T-cell (primary cell): Measurements from ENCODE around the gene EPHA6. TPM values are rescaled to one million over a fixed set of nuclear protein-coding genes. Genes with fewer than 3 reads are reported as not detected.
"Not testable (repeated sequence)": the region's sequence is repeated elsewhere in the genome, so short reads cannot be mapped to it uniquely, and the experiment has no call there.

Experiments used
- ATAC-seq, 4 experiments: fragments of 200-7000 bp in 3 of 4; fragments of 150-1000 bp in 1 of 4; cut with Tn5 transposase; replicated peaks in 1 of 4; 1 replicate in 3 of 4; 2 replicates in 1 of 4; pipeline ENCODE4 v1.10.0; 2021; ENCODE audit warnings: moderate library complexity in 3 of 4, mild to moderate bottlenecking in 2 of 4, moderate number of reproducible peaks in 1 of 4
- CTCF ChIA-PET, 2 donors: fragments of 300-600 bp; sonication (Branson Sonifier 250); formaldehyde crosslinking; loops; one replicate each; lab custom pipeline; 2022; ENCODE audit warnings: antibody characterized with exemption in 2 of 2; lab: Charles Lee
- POLR2A ChIA-PET, 2 donors: fragments of 300-600 bp; sonication (Branson Sonifier 250); formaldehyde crosslinking; loops; one replicate each; lab custom pipeline; 2022; ENCODE audit warnings: antibody characterized with exemption in 2 of 2; lab: Charles Lee
- DNase-seq, 35 experiments: peaks; one replicate each; pipeline versions ENCODE4 v3.0.0 to v3.0.0-alpha.2; 2013 to 2023
- H3K27ac ChIP-seq: one replicate; pipeline ENCODE4 v1.5.1; 2013; ENCODE audit warnings: low read length
- H3K27me3 ChIP-seq, 2 experiments: replicated peaks in 1 of 2; 1 replicate in 1 of 2; 2 replicates in 1 of 2; pipeline versions ENCODE4 v1.6.1 to v1.7.0; 2013; ENCODE audit warnings: low read length in 1 of 2, mixed read lengths in 1 of 2; ENCODE audit not compliant: control insufficient read depth in 2 of 2, insufficient read depth in 2 of 2; ENCODE audit errors: extremely low read depth in 1 of 2
- H3K36me3 ChIP-seq, 2 donors: 1 replicate in 1 of 2; 2 replicates in 1 of 2; pipeline versions ENCODE4 v1.6.1 to v1.7.0; 2013; ENCODE audit warnings: low read length in 1 of 2; ENCODE audit not compliant: control insufficient read depth in 2 of 2, insufficient read depth in 1 of 2; ENCODE audit errors: extremely low read depth in 1 of 2
- H3K4me1 ChIP-seq, 2 experiments: 1 replicate in 1 of 2; 2 replicates in 1 of 2; pipeline versions ENCODE4 v1.6.1 to v1.7.0; 2013; ENCODE audit warnings: low read length in 2 of 2, mixed read lengths in 1 of 2; ENCODE audit not compliant: insufficient read depth in 2 of 2, control insufficient read depth in 1 of 2; ENCODE audit errors: extremely low read depth in 1 of 2
- H3K4me3 ChIP-seq, 2 donors: 1 replicate in 1 of 2; 2 replicates in 1 of 2; pipeline versions ENCODE4 v1.5.1 to v1.7.0; 2013; ENCODE audit warnings: mild to moderate bottlenecking in 2 of 2, low read length in 1 of 2, moderate library complexity in 1 of 2; ENCODE audit not compliant: control insufficient read depth in 1 of 2; ENCODE audit errors: extremely low read depth in 1 of 2
- H3K9me3 ChIP-seq: 2 replicates; pipeline ENCODE4 v1.7.0; 2013
- H3K27ac Mint-ChIP-seq, 2 donors: one replicate each; pipeline ENCODE4 v1.8.0; 2020 to 2021; ENCODE audit warnings: mild to moderate bottlenecking in 2 of 2, mixed read lengths in 2 of 2
- H3K27me3 Mint-ChIP-seq, 2 donors: one replicate each; pipeline ENCODE4 v1.8.0; 2021 to 2022; ENCODE audit warnings: mixed read lengths in 2 of 2
- H3K36me3 Mint-ChIP-seq: one replicate; pipeline ENCODE4 v1.8.0; 2021; ENCODE audit warnings: mixed read lengths
- H3K4me1 Mint-ChIP-seq, 3 donors: one replicate each; pipeline ENCODE4 v1.8.0; 2020 to 2022; ENCODE audit warnings: mixed read lengths in 3 of 3, mild to moderate bottlenecking in 1 of 3
- H3K4me3 Mint-ChIP-seq, 3 donors: one replicate each; pipeline ENCODE4 v1.8.0; 2020 to 2022; ENCODE audit warnings: mild to moderate bottlenecking in 3 of 3, mixed read lengths in 3 of 3, moderate library complexity in 3 of 3
- H3K9me3 Mint-ChIP-seq, 3 donors: one replicate each; pipeline ENCODE4 v1.8.0; 2020 to 2022; ENCODE audit warnings: mixed read lengths in 3 of 3
- WGBS: methylation state at CpG from one replicate; pipeline ENCODE4 v1.1.5; 2013; ENCODE audit warnings: missing lambda C conversion rate; ENCODE audit not compliant: insufficient coverage; 5-methylcytosine and 5-hydroxymethylcytosine counted together
- total RNA-seq, 35 experiments: library from RNA in 6 of 35; stranded (reverse) in 6 of 35; fragments of 120-200 nt in 1 of 35; gene quantifications; one replicate each; pipeline versions ENCODE4 v1.2.1 to v1.2.4 and lab custom pipeline; 2013 to 2026

EPHA6 gene
- total RNA-seq, 5 donors from 2014 or later (not counting 1 experiment from before 2014, with no cell fraction given), result not detected

GRCh38 chr3:97504463-97504862 lies 690.1 kb downstream of the EPHA6 start:
- Histone ChIP-seq H3K27ac (no peak overlapping the region), H3K4me1 (no peaks in the 10 kb centered on the region), H3K4me3 (no peak overlapping the region), H3K36me3 (no peaks in the 10 kb centered on the region), H3K9me3 (no peaks in the 10 kb centered on the region), H3K27me3 (no peaks in the 10 kb centered on the region)
- Mint-ChIP-seq H3K4me1 (no peaks in the 10 kb centered on the region), H3K9me3 (peaks cover 21 to 35% (median 21%) of the 10 kb centered on the region in 3 donors), H3K27ac (no peak overlapping the region), H3K27me3 (no peaks in the 10 kb centered on the region), H3K4me3 (no peak overlapping the region), H3K36me3 (no peaks in the 10 kb centered on the region)
- ChIA-PET POLR2A (no interaction called here), CTCF (no interaction called here)
- ATAC-seq, result no peak
- no peak for DNase-seq
- no CpG with 5 or more reads among the region's 2 CpGs for WGBS

GRCh38 chr3:97510795-97511194 lies 696.4 kb downstream of the EPHA6 start:
- 100% methylated on average over 2 of the region's 4 CpGs for WGBS

GRCh38 chr3:97515076-97515475 lies 700.7 kb downstream of the EPHA6 start:
- no peak for ATAC-seq
- ChIA-PET POLR2A (interaction anchor here in 1 of 2 donors (0.7 kb wide), 1 partner anchor 13 kb away, joined by 4 read pairs; no protein-coding TSS in a partner anchor), CTCF (no interaction called here)
- no peak overlapping the region for H3K4me3 ChIP-seq
- WGBS, result no CpG with 5 or more reads among the region's 2 CpGs
- DNase-seq, result no peak
- H3K36me3 Mint-ChIP-seq, result no peaks in the 10 kb centered on the region
- no peak overlapping the region for H3K27ac ChIP-seq
- no peaks in the 10 kb centered on the region for H3K9me3 ChIP-seq
- no peaks in the 10 kb centered on the region for H3K4me1 Mint-ChIP-seq
- H3K27ac Mint-ChIP-seq, result no peak overlapping the region
- H3K4me1 ChIP-seq, result no peaks in the 10 kb centered on the region
- H3K36me3 ChIP-seq, result no peaks in the 10 kb centered on the region
- no peaks in the 10 kb centered on the region for H3K27me3 ChIP-seq
- H3K27me3 Mint-ChIP-seq, result no peaks in the 10 kb centered on the region
- no peak overlapping the region for H3K4me3 Mint-ChIP-seq
- H3K9me3 Mint-ChIP-seq, result peaks cover 0 to 8% (median under 1%) of the 10 kb centered on the region in 3 donors

More at GRCh38 chr3:97510795-97511194, 696.4 kb downstream of the EPHA6 start:
- Mint-ChIP-seq H3K4me3 (no peak overlapping the region), H3K27me3 (no peaks in the 10 kb centered on the region), H3K9me3 (peaks cover 21 to 26% (median 21%) of the 10 kb centered on the region in 3 donors), H3K27ac (no peak overlapping the region), H3K4me1 (no peaks in the 10 kb centered on the region), H3K36me3 (no peaks in the 10 kb centered on the region)
- H3K4me3 ChIP-seq, result no peak overlapping the region
- H3K9me3 ChIP-seq, result no peaks in the 10 kb centered on the region
- ChIA-PET CTCF (no interaction called here), POLR2A (no interaction called here)
- H3K36me3 ChIP-seq, result no peaks in the 10 kb centered on the region
- ATAC-seq (no peak), DNase-seq (no peak)
- H3K27me3 ChIP-seq, result no peaks in the 10 kb centered on the region
- H3K27ac ChIP-seq, result no peak overlapping the region
- no peaks in the 10 kb centered on the region for H3K4me1 ChIP-seq

- no peak overlapping the region for H3K4me3 Mint-ChIP-seq
- ChIA-PET POLR2A (no interaction called here), CTCF (no interaction called here)
- peaks cover 0 to 4% of the 10 kb centered on the region in 2 experiments for H3K27me3 ChIP-seq
- no peak for ATAC-seq
- H3K27ac ChIP-seq, result no peak overlapping the region
- no peaks in the 10 kb centered on the region for H3K4me1 Mint-ChIP-seq
- no peaks in the 10 kb centered on the region for H3K36me3 ChIP-seq
- no peak overlapping the region for H3K27ac Mint-ChIP-seq
- no peaks in the 10 kb centered on the region for H3K4me1 ChIP-seq
- no peaks in the 10 kb centered on the region for H3K9me3 ChIP-seq
- no peak overlapping the region for H3K4me3 ChIP-seq
- DNase-seq, result no peak
- WGBS, result no CpG with 5 or more reads among the region's 2 CpGs
- no peaks in the 10 kb centered on the region for H3K27me3 Mint-ChIP-seq
- H3K9me3 Mint-ChIP-seq, result peaks cover 0 to 2% (median 0%) of the 10 kb centered on the region in 3 donors
- H3K36me3 Mint-ChIP-seq, result no peaks in the 10 kb centered on the region
Measured at GRCh38 chr3:97530691-97531090, 716.3 kb downstream of the EPHA6 start.

- H3K9me3 Mint-ChIP-seq, H3K4me1 Mint-ChIP-seq, H3K27me3 ChIP-seq, ATAC-seq, H3K27ac Mint-ChIP-seq, H3K27ac ChIP-seq, CTCF ChIA-PET, H3K4me1 ChIP-seq, H3K4me3 Mint-ChIP-seq, H3K9me3 ChIP-seq, DNase-seq, H3K27me3 Mint-ChIP-seq, H3K4me3 ChIP-seq, H3K36me3 ChIP-seq, H3K36me3 Mint-ChIP-seq, POLR2A ChIA-PET: not testable (repeated sequence)
- 0% methylated on average over 1 of the region's 6 CpGs for WGBS
Measured at GRCh38 chr3:97547573-97547972, 733.2 kb downstream of the EPHA6 start.

- ATAC-seq, result no peak
- Mint-ChIP-seq H3K27me3 (no peaks in the 10 kb centered on the region), H3K4me3 (no peak overlapping the region), H3K4me1 (no peaks in the 10 kb centered on the region), H3K36me3 (no peaks in the 10 kb centered on the region), H3K9me3 (peaks cover 3 to 10% (median 5%) of the 10 kb centered on the region in 3 donors), H3K27ac (no peak overlapping the region)
- WGBS, result 92% methylated on average over 1 of the region's 2 CpGs
- Histone ChIP-seq H3K27me3 (no peaks in the 10 kb centered on the region), H3K36me3 (no peaks in the 10 kb centered on the region), H3K27ac (no peak overlapping the region), H3K4me3 (no peak overlapping the region), H3K9me3 (no peaks in the 10 kb centered on the region), H3K4me1 (no peaks in the 10 kb centered on the region)
- no peak for DNase-seq
- ChIA-PET POLR2A (no interaction called here), CTCF (no interaction called here)
Measured at GRCh38 chr3:97550408-97550807, 736.0 kb downstream of the EPHA6 start.

- ChIA-PET CTCF (no interaction called here), POLR2A (no interaction called here)
- no peak overlapping the region for H3K4me3 Mint-ChIP-seq
- Histone ChIP-seq H3K27ac (no peak overlapping the region), H3K4me1 (no peaks in the 10 kb centered on the region), H3K4me3 (no peak overlapping the region), H3K36me3 (no peaks in the 10 kb centered on the region), H3K9me3 (no peaks in the 10 kb centered on the region), H3K27me3 (no peaks in the 10 kb centered on the region)
- DNase-seq, result no peak
- H3K27me3 Mint-ChIP-seq, result no peaks in the 10 kb centered on the region
- H3K36me3 Mint-ChIP-seq, result no peaks in the 10 kb centered on the region
- no peak for ATAC-seq
- no peak overlapping the region for H3K27ac Mint-ChIP-seq
- H3K4me1 Mint-ChIP-seq, result no peaks in the 10 kb centered on the region
- peaks cover 4 to 10% (median 4%) of the 10 kb centered on the region in 3 donors for H3K9me3 Mint-ChIP-seq
Measured at GRCh38 chr3:97552186-97552585, 737.8 kb downstream of the EPHA6 start.
